HL-60 (cell line): ENCODE data around the gene ELF4.

ENCODE experiments used
- DNase-seq, 2 experiments: peaks; one replicate each; pipeline ENCODE4 v3.0.0-alpha.2; 2010 to 2020; ENCODE audit warnings: low read depth in 1 of 2, low spot score in 1 of 2
- H3K27ac ChIP-seq: fragments of 250-450 bp; sonication (Bioruptor Pico); replicated peaks from 2 replicates; pipeline ENCODE4 v1.5.1; 2020; ENCODE audit warnings: mild to moderate bottlenecking, moderate library complexity
- H3K27me3 ChIP-seq: fragments of 250-450 bp; sonication (Bioruptor Pico); 2 replicates; pipeline ENCODE4 v1.5.1; 2021; ENCODE audit warnings: mild to moderate bottlenecking, moderate library complexity; ENCODE audit not compliant: insufficient read depth, poor library complexity, severe bottlenecking
- H3K4me3 ChIP-seq: replicated peaks from 2 replicates; pipeline ENCODE4 v1.5.1; 2011; ENCODE audit warnings: mild to moderate bottlenecking, control low read depth, low read length; ENCODE audit not compliant: insufficient read depth
- GABPA ChIP-seq: IDR thresholded peaks from 2 replicates; pipeline ENCODE4 v1.6.1; 2012; ENCODE audit warnings: low read depth
- POLR2AphosphoS5 ChIP-seq: IDR thresholded peaks from 2 replicates; pipeline ENCODE4 v1.6.1; 2012; ENCODE audit warnings: low read depth
- SPI1 ChIP-seq: IDR thresholded peaks from 2 replicates; pipeline ENCODE4 v1.6.1; 2012; ENCODE audit warnings: low read depth, mild to moderate bottlenecking, borderline replicate concordance
- TF ChIP-seq, protein P1 (sequence below): IDR thresholded peaks from 2 replicates; pipeline ENCODE4 v1.6.1; 2012; ENCODE audit warnings: low read depth; ENCODE audit not compliant: insufficient replicate concordance
- TF ChIP-seq, protein P2 (sequence below): IDR thresholded peaks from one replicate; pipeline ENCODE4 v1.5.1; 2011; ENCODE audit warnings: low read length, control low read depth, inconsistent platforms; ENCODE audit not compliant: insufficient read depth

Gene ELF4

DNA sequence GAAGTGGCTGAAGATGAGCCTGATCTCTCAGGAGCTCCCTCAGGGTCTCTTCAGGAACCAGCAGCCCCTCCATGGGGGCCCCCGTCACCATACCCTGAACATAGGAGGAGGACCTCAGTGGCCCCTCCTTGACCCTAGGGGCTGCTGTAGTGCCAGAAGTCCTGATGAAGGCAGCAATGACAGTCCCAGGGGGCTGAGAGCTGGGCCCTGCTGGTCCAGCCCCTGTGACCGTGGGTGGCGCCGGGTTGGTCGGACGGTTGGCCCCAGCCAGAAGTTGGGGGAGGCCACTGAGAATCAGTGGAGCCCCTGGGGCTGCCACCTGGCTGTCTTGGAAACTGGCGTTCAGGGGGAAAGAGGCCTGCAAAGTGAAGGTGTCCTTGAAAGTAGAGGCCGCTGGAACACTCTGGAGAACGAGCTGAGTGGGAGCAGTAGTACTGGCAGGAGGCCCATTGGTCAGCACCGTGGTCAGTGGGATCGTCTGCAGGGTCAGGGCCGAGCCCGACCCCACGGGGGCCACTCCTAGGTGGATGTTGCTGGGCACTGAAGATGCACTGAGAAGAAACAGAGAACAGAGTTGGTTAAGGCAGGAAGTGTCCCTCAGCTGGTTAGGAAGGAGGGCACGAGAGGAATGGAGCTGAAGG, 43.2 kb downstream of the ELF4 start:
- Histone ChIP-seq H3K27me3 (no peaks in the 10 kb centered on the region), H3K4me3 (no peak overlapping the region), H3K27ac (no peak overlapping the region)
- no peak for DNase-seq
- TF ChIP-seq SPI1, result no peak
- TF ChIP-seq, protein P1, sequence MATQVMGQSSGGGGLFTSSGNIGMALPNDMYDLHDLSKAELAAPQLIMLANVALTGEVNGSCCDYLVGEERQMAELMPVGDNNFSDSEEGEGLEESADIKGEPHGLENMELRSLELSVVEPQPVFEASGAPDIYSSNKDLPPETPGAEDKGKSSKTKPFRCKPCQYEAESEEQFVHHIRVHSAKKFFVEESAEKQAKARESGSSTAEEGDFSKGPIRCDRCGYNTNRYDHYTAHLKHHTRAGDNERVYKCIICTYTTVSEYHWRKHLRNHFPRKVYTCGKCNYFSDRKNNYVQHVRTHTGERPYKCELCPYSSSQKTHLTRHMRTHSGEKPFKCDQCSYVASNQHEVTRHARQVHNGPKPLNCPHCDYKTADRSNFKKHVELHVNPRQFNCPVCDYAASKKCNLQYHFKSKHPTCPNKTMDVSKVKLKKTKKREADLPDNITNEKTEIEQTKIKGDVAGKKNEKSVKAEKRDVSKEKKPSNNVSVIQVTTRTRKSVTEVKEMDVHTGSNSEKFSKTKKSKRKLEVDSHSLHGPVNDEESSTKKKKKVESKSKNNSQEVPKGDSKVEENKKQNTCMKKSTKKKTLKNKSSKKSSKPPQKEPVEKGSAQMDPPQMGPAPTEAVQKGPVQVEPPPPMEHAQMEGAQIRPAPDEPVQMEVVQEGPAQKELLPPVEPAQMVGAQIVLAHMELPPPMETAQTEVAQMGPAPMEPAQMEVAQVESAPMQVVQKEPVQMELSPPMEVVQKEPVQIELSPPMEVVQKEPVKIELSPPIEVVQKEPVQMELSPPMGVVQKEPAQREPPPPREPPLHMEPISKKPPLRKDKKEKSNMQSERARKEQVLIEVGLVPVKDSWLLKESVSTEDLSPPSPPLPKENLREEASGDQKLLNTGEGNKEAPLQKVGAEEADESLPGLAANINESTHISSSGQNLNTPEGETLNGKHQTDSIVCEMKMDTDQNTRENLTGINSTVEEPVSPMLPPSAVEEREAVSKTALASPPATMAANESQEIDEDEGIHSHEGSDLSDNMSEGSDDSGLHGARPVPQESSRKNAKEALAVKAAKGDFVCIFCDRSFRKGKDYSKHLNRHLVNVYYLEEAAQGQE, result no peak
- TF ChIP-seq, protein P2, sequence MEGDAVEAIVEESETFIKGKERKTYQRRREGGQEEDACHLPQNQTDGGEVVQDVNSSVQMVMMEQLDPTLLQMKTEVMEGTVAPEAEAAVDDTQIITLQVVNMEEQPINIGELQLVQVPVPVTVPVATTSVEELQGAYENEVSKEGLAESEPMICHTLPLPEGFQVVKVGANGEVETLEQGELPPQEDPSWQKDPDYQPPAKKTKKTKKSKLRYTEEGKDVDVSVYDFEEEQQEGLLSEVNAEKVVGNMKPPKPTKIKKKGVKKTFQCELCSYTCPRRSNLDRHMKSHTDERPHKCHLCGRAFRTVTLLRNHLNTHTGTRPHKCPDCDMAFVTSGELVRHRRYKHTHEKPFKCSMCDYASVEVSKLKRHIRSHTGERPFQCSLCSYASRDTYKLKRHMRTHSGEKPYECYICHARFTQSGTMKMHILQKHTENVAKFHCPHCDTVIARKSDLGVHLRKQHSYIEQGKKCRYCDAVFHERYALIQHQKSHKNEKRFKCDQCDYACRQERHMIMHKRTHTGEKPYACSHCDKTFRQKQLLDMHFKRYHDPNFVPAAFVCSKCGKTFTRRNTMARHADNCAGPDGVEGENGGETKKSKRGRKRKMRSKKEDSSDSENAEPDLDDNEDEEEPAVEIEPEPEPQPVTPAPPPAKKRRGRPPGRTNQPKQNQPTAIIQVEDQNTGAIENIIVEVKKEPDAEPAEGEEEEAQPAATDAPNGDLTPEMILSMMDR, result no peak
- no peak for TF ChIP-seq POLR2AphosphoS5
- no peak for TF ChIP-seq GABPA

DNA sequence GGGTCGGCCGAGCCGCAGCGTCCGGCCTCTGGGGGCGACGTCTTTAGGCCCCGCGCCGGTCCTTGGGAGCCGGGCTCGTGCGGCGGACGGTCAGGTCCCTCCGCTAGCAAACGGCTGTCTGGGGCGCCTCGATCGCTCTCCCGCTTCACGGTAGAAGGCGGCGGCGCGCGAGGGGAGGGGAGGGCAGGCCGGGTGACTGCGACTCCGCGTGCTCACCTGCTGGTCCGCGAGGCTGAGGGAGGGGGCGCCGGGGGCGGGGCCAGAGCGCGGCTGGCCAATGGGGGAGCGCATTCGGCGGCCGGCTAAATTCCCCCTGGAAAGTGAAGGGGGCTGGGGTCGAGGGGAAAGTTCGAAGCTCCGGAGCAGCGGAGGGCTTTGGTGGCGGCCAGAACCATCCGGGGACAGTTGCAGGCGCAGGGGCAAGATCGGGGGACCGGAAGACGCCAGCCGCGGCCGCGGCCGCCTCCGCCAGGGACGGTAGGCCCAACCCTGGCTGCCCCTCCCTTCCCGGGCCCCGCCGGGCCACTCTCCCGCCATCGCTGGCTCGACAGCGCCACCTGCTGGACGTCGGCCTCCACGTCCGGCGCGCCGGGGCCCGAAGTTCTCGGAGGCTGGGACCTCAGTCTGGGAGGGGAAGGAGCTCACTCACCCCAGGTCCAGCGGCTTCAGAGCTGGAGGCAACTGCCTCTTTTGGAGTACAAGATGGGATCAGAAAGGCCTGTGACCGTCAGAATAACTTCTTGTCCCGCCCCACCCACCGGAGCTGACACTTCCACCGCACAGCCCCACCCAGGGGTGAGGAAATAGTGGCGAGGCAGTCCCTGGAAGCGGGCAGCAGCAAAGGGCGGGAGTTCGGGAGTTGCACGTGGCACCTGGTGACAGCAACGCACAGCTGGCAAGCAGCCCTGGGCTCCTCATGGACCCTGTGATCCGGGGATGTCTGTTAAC, 49.9 kb downstream of the ELF4 start:
- Histone ChIP-seq H3K27me3 (no peaks in the 10 kb centered on the region), H3K4me3 (peak overlapping the region; percentile 46), H3K27ac (peak overlapping the region; percentile 62)
- no peak for TF ChIP-seq POLR2AphosphoS5
- TF ChIP-seq SPI1, result no peak
- TF ChIP-seq, protein P1, result no peak
- TF ChIP-seq, protein P2, result no peak
- no peak for TF ChIP-seq GABPA
- peak; percentile 44 to 72 for DNase-seq

DNA sequence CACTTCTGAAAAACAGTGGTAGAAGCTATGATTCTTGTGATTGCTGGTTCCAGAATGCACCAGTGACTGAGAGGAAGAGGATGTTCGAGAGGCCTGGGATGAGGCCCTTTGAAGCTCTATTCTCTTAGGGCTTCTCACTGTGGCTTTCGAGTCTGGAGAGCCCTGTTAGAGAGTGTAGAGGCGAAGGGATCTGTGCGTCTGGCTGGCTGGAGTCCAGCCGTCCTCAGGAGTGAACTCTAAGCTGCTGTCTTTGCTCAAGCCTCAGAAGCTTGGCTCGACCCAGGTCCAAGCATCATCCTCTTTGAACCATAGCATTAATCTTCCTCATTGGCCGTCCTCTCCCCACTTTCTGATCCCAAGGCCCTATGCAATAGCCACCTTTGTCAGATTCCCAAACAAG, 51.6 kb downstream of the ELF4 start:
- no peak overlapping the region for H3K4me3 ChIP-seq
- DNase-seq, result no peak
- no peak overlapping the region for H3K27ac ChIP-seq
- TF ChIP-seq SPI1 (no peak), POLR2AphosphoS5 (no peak), GABPA (no peak)
- TF ChIP-seq, protein P2, result no peak
- TF ChIP-seq, protein P1, result no peak
- H3K27me3 ChIP-seq, result no peaks in the 10 kb centered on the region
